H9 (cell line): ENCODE measurements around the gene ABCG1. TPM values are rescaled to one million over a fixed set of nuclear protein-coding genes. Genes with fewer than 3 reads are reported as not detected.

ENCODE experiments used
- DNase-seq: peaks from one replicate; pipeline ENCODE4 v3.0.0-alpha.2; 2017
- H2AFZ ChIP-seq: one replicate; pipeline ENCODE4 v1.6.1; 2013; ENCODE audit warnings: mild to moderate bottlenecking, low read length, control low read depth, moderate library complexity
- H2AK5ac ChIP-seq: 2 replicates; pipeline ENCODE4 v1.6.1; 2013; ENCODE audit warnings: low read length, control low read depth, mixed read lengths; ENCODE audit not compliant: insufficient read length
- H2BK120ac ChIP-seq: one replicate; pipeline ENCODE4 v1.6.1; 2013; ENCODE audit warnings: low read depth, mild to moderate bottlenecking, low read length, control low read depth, inconsistent platforms; ENCODE audit not compliant: poor library complexity, severe bottlenecking
- H2BK12ac ChIP-seq: 2 replicates; pipeline ENCODE4 v1.6.1; 2013; ENCODE audit warnings: low read length, control low read depth, mixed read lengths, low read depth; ENCODE audit not compliant: insufficient read length
- H2BK15ac ChIP-seq: 2 replicates; pipeline ENCODE4 v1.6.1; 2013; ENCODE audit warnings: low read depth, low read length, control low read depth
- H2BK20ac ChIP-seq: one replicate; pipeline ENCODE4 v1.6.1; 2013; ENCODE audit warnings: low read depth, mild to moderate bottlenecking, low read length, control low read depth, inconsistent platforms; ENCODE audit not compliant: poor library complexity, severe bottlenecking
- H2BK5ac ChIP-seq: 2 replicates; pipeline ENCODE4 v1.6.1; 2013; ENCODE audit warnings: low read length, control low read depth, mixed read lengths; ENCODE audit not compliant: insufficient read length
- H3K14ac ChIP-seq: 2 replicates; pipeline ENCODE4 v1.6.1; 2013; ENCODE audit warnings: low read length, control low read depth; ENCODE audit not compliant: insufficient read depth
- H3K18ac ChIP-seq: 2 replicates; pipeline ENCODE4 v1.6.1; 2013; ENCODE audit warnings: low read depth, mild to moderate bottlenecking, mixed read lengths, low read length, control low read depth; ENCODE audit not compliant: insufficient read length
- H3K23ac ChIP-seq: 2 replicates; pipeline ENCODE4 v1.6.1; 2013; ENCODE audit warnings: low read length, control low read depth, mixed read lengths, low read depth; ENCODE audit not compliant: insufficient read length
- H3K23me2 ChIP-seq: 2 replicates; pipeline ENCODE4 v1.6.1; 2013; ENCODE audit warnings: low read depth, mild to moderate bottlenecking, mixed read lengths, low read length, control low read depth; ENCODE audit not compliant: insufficient read length, poor library complexity, severe bottlenecking
- H3K27ac ChIP-seq: 2 replicates; pipeline ENCODE4 v1.5.1; 2013; ENCODE audit warnings: low read length, control low read depth, mixed read lengths, low read depth; ENCODE audit not compliant: insufficient read length
- H3K27me3 ChIP-seq: 2 replicates; pipeline ENCODE4 v1.6.1; 2013; ENCODE audit warnings: low read length, control low read depth, inconsistent platforms; ENCODE audit not compliant: insufficient read depth
- H3K4ac ChIP-seq: 2 replicates; pipeline ENCODE4 v1.6.1; 2013; ENCODE audit warnings: low read depth, mild to moderate bottlenecking, control low read depth, inconsistent platforms, low read length, moderate library complexity
- H3K4me1 ChIP-seq: 2 replicates; pipeline ENCODE4 v1.6.1; 2013; ENCODE audit warnings: low read length, control low read depth, inconsistent platforms; ENCODE audit not compliant: insufficient read depth
- H3K4me2 ChIP-seq: 2 replicates; pipeline ENCODE4 v1.6.1; 2013; ENCODE audit warnings: low read length, control low read depth, mixed read lengths; ENCODE audit not compliant: insufficient read length, insufficient read depth
- H3K56ac ChIP-seq: 2 replicates; pipeline ENCODE4 v1.6.1; 2013; ENCODE audit warnings: low read depth, mild to moderate bottlenecking, mixed read lengths, low read length, control low read depth; ENCODE audit not compliant: insufficient read length
- H3K79me1 ChIP-seq: 2 replicates; pipeline ENCODE4 v1.6.1; 2013; ENCODE audit warnings: low read depth, mild to moderate bottlenecking, moderate library complexity, low read length, control low read depth, inconsistent platforms; ENCODE audit not compliant: insufficient read depth, poor library complexity, severe bottlenecking
- H3K79me2 ChIP-seq: 2 replicates; pipeline ENCODE4 v1.6.1; 2013; ENCODE audit warnings: low read length, control low read depth, inconsistent platforms; ENCODE audit not compliant: insufficient read depth
- H3K9ac ChIP-seq: 2 replicates; pipeline ENCODE4 v1.6.1; 2013; ENCODE audit warnings: low read length, control low read depth, mixed read lengths; ENCODE audit not compliant: insufficient read length; ENCODE audit errors: extremely low read depth
- H3K9me3 ChIP-seq: one replicate; pipeline ENCODE4 v1.6.1; 2013; ENCODE audit warnings: low read depth, low read length, inconsistent platforms; ENCODE audit not compliant: control insufficient read depth
- H3T11ph ChIP-seq: one replicate; pipeline ENCODE4 v1.6.1; 2013; ENCODE audit warnings: mild to moderate bottlenecking, low read length, control low read depth, inconsistent platforms
- H4K20me1 ChIP-seq: one replicate; pipeline ENCODE4 v1.6.1; 2013; ENCODE audit not compliant: control insufficient read depth, insufficient read length, insufficient read depth
- H4K5ac ChIP-seq: 2 replicates; pipeline ENCODE4 v1.6.1; 2013; ENCODE audit warnings: low read depth, mild to moderate bottlenecking, mixed read lengths, low read length, control low read depth; ENCODE audit not compliant: insufficient read length
- H4K8ac ChIP-seq: replicated peaks from 2 replicates; pipeline ENCODE4 v1.6.1; 2013; ENCODE audit warnings: low read length, control low read depth, mixed read lengths, low read depth; ENCODE audit not compliant: insufficient read length
- H4K91ac ChIP-seq: 2 replicates; pipeline ENCODE4 v1.6.1; 2013; ENCODE audit warnings: low read depth, mild to moderate bottlenecking, moderate library complexity, mixed read lengths, low read length, control low read depth; ENCODE audit not compliant: insufficient read length
- H3K27ac Mint-ChIP-seq, 3 experiments: 2 replicates in 2 of 3; 3 replicates in 1 of 3; pipeline ENCODE4 v1.8.0; 2020 to 2021; ENCODE audit warnings: mixed read lengths in 3 of 3, mild to moderate bottlenecking in 1 of 3, moderate library complexity in 1 of 3
- H3K27me3 Mint-ChIP-seq: 2 replicates; pipeline ENCODE4 v1.8.0; 2021; ENCODE audit warnings: low read depth, mild to moderate bottlenecking, moderate library complexity, mixed read lengths
- H3K36me3 Mint-ChIP-seq, 3 experiments: 2 replicates in 2 of 3; 3 replicates in 1 of 3; pipeline ENCODE4 v1.8.0; 2020 to 2021; ENCODE audit warnings: low read depth in 3 of 3, mixed read lengths in 3 of 3; ENCODE audit not compliant: insufficient read depth in 1 of 3
- H3K4me1 Mint-ChIP-seq, 2 experiments: 2 replicates each; pipeline ENCODE4 v1.8.0; 2020; ENCODE audit warnings: mixed read lengths in 2 of 2
- H3K4me3 Mint-ChIP-seq, 2 experiments: 2 replicates in 1 of 2; 3 replicates in 1 of 2; pipeline ENCODE4 v1.8.0; 2020 to 2021; ENCODE audit warnings: mild to moderate bottlenecking in 2 of 2, mixed read lengths in 2 of 2, moderate library complexity in 1 of 2
- H3K9me3 Mint-ChIP-seq, 2 experiments: 2 replicates in 1 of 2; 3 replicates in 1 of 2; pipeline ENCODE4 v1.8.0; 2020; ENCODE audit warnings: mild to moderate bottlenecking in 2 of 2, mixed read lengths in 2 of 2, moderate library complexity in 1 of 2
- WGBS: extraction: QIAGEN DNeasy Blood & Tissue Kit; methylation state at CpG from one replicate; pipeline ENCODE4 v1.1.7; 2013; ENCODE audit warnings: missing lambda C conversion rate, low lambda C conversion rate, mixed read lengths; ENCODE audit not compliant: insufficient read length; ENCODE audit errors: extremely low coverage; 5-methylcytosine and 5-hydroxymethylcytosine counted together
- total RNA-seq: library from RNA; stranded (reverse); gene quantifications from 2 replicates; pipeline ENCODE4 v1.2.1, GENCODE V29; 2021
- TF ChIP-seq, protein P1 (sequence below): fragments of 200-600 bp; sonication (generic); conservative IDR thresholded peaks from 3 replicates; pipeline ENCODE4 v1.8.0; 2021; ENCODE audit warnings: antibody characterized with exemption, mild to moderate bottlenecking

ABCG1 gene
- total RNA-seq, 1 experiment from 2014 or later, result 0.83 TPM

DNA sequence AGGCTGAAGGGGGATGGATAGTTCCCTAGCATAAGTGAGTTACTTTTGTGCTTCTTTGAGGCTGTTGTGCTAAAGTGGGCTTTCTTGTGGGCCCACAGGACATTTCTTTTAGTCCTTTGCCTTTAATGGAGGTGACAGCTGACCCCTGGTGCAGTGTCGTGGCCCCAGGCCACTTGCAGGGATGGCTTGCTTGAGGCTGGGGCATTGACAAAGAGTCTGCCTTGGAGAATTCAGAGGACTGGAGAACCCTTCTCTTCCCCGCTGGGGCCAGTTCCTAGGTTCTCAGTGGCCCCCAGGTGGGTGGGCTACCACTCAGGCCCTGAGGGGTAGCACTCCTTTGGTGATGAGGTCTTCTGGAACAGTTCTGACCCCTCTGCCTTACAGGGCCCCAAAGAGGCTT is 12.8 kb downstream of the ABCG1 start:
- H3K4me1 ChIP-seq, result no peaks in the 10 kb centered on the region; the same call in 1 of the 2 replicates
- WGBS, result no CpG with 5 or more reads among the region's 2 CpGs

More for the DNA sequence above, 12.8 kb downstream of the ABCG1 start:
- no peak overlapping the region for H2BK120ac ChIP-seq
- peaks cover 7% of the 10 kb centered on the region; the same call in 1 of the 2 replicates for H3K27me3 ChIP-seq
- H2BK5ac ChIP-seq, result no peak overlapping the region
- H4K8ac ChIP-seq, result no peak overlapping the region
- H4K5ac ChIP-seq, result no peak overlapping the region
- H4K91ac ChIP-seq, result no peak overlapping the region
- TF ChIP-seq, protein P1, sequence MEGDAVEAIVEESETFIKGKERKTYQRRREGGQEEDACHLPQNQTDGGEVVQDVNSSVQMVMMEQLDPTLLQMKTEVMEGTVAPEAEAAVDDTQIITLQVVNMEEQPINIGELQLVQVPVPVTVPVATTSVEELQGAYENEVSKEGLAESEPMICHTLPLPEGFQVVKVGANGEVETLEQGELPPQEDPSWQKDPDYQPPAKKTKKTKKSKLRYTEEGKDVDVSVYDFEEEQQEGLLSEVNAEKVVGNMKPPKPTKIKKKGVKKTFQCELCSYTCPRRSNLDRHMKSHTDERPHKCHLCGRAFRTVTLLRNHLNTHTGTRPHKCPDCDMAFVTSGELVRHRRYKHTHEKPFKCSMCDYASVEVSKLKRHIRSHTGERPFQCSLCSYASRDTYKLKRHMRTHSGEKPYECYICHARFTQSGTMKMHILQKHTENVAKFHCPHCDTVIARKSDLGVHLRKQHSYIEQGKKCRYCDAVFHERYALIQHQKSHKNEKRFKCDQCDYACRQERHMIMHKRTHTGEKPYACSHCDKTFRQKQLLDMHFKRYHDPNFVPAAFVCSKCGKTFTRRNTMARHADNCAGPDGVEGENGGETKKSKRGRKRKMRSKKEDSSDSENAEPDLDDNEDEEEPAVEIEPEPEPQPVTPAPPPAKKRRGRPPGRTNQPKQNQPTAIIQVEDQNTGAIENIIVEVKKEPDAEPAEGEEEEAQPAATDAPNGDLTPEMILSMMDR, result no peak
- H3K56ac ChIP-seq, result no peak overlapping the region
- peaks cover 75% of the 10 kb centered on the region for H3K27me3 Mint-ChIP-seq
- H2AFZ ChIP-seq, result no peak overlapping the region
- H3K23ac ChIP-seq, result no peak overlapping the region
- H3K79me2 ChIP-seq, result no peaks in the 10 kb centered on the region
- no peaks in the 10 kb centered on the region; a peak in 1 of 5 replicates for H3K9me3 Mint-ChIP-seq
- no peak overlapping the region for H2BK12ac ChIP-seq
- H3K27ac Mint-ChIP-seq, result no peak overlapping the region
- H2BK20ac ChIP-seq, result no peak overlapping the region
- H3K4me3 Mint-ChIP-seq, result no peak overlapping the region
- H3K4me2 ChIP-seq, result no peak overlapping the region
- H3K18ac ChIP-seq, result no peak overlapping the region
- H3K36me3 Mint-ChIP-seq, result no peaks in the 10 kb centered on the region
- H3K9ac ChIP-seq, result no peak overlapping the region
- no peaks in the 10 kb centered on the region for H3K79me1 ChIP-seq
- H4K20me1 ChIP-seq, result no peaks in the 10 kb centered on the region
- H2BK15ac ChIP-seq, result no peak overlapping the region
- no peak for DNase-seq
- H3K27ac ChIP-seq, result no peak overlapping the region
- H3K4me1 Mint-ChIP-seq, result peaks cover 31 to 45% of the 10 kb centered on the region in 2 experiments
- H3K23me2 ChIP-seq, result no peaks in the 10 kb centered on the region
- no peak overlapping the region for H3K4ac ChIP-seq
- no peaks in the 10 kb centered on the region for H3K9me3 ChIP-seq
- no peak overlapping the region for H2AK5ac ChIP-seq
- H3K14ac ChIP-seq, result no peak overlapping the region
- no peak overlapping the region for H3T11ph ChIP-seq
